HG02759 (cell line): ENCODE results near the gene MT1G.
"Not testable (repeated sequence)": the region's sequence is repeated elsewhere in the genome, so short reads cannot be mapped to it uniquely, and the experiment has no call there.

Experiments
- ATAC-seq: cut with Tn5 transposase; IDR thresholded peaks from one replicate; pipeline ENCODE4 v1.9.1; 2021; ENCODE audit warnings: mild to moderate bottlenecking, moderate library complexity; ENCODE audit not compliant: unreplicated experiment

MT1G gene

GRCh38 chr16:56621665-56622445 is 46.0 kb downstream of the MT1G start:
- not testable (repeated sequence) for ATAC-seq

GRCh38 chr16:56620339-56620897 is 47.4 kb downstream of the MT1G start:
- ATAC-seq: no peak

GRCh38 chr16:56618138-56618537 is 49.7 kb downstream of the MT1G start:
- no peak for ATAC-seq

GRCh38 chr16:56617212-56618085 is 50.4 kb downstream of the MT1G start:
- no peak for ATAC-seq
